ENCODE results near the gene DGKB.

- TF ChIP-seq POLR2AphosphoS5 (IDR thresholded peaks at IDR 0.05; ENCODE audit: low read depth, low read length) (no peak), CTCF (IDR thresholded peaks at IDR 0.05) (no peak), TCF7L2 (IDR thresholded peaks at IDR 0.05; ENCODE audit: low read depth, low read length) (no peak)
- TF ChIP-seq, protein P1, sequence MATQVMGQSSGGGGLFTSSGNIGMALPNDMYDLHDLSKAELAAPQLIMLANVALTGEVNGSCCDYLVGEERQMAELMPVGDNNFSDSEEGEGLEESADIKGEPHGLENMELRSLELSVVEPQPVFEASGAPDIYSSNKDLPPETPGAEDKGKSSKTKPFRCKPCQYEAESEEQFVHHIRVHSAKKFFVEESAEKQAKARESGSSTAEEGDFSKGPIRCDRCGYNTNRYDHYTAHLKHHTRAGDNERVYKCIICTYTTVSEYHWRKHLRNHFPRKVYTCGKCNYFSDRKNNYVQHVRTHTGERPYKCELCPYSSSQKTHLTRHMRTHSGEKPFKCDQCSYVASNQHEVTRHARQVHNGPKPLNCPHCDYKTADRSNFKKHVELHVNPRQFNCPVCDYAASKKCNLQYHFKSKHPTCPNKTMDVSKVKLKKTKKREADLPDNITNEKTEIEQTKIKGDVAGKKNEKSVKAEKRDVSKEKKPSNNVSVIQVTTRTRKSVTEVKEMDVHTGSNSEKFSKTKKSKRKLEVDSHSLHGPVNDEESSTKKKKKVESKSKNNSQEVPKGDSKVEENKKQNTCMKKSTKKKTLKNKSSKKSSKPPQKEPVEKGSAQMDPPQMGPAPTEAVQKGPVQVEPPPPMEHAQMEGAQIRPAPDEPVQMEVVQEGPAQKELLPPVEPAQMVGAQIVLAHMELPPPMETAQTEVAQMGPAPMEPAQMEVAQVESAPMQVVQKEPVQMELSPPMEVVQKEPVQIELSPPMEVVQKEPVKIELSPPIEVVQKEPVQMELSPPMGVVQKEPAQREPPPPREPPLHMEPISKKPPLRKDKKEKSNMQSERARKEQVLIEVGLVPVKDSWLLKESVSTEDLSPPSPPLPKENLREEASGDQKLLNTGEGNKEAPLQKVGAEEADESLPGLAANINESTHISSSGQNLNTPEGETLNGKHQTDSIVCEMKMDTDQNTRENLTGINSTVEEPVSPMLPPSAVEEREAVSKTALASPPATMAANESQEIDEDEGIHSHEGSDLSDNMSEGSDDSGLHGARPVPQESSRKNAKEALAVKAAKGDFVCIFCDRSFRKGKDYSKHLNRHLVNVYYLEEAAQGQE (IDR thresholded peaks at IDR 0.05; ENCODE audit: insufficient read depth in 1 of 2, low read depth in 2 of 2, low read length in 1 of 2), result no peak
Measured at GRCh38 chr7:14288701-14289100, 613.9 kb downstream of the DGKB start.
